ENCODE measurements around the gene TBC1D8. TPM values are rescaled to one million over a fixed set of nuclear protein-coding genes. Genes with fewer than 3 reads are reported as not detected.

TBC1D8 gene
- total RNA-seq, 2 donors from 2014 or later, result 16.1 to 37.3 TPM

GRCh38 chr2:100977511-100977910 lies 173.7 kb downstream of the TBC1D8 start:
- intact Hi-C loops (cut with DNase I, micrococcal nuclease), result no loop called here
- no peak for ATAC-seq

DNA sequence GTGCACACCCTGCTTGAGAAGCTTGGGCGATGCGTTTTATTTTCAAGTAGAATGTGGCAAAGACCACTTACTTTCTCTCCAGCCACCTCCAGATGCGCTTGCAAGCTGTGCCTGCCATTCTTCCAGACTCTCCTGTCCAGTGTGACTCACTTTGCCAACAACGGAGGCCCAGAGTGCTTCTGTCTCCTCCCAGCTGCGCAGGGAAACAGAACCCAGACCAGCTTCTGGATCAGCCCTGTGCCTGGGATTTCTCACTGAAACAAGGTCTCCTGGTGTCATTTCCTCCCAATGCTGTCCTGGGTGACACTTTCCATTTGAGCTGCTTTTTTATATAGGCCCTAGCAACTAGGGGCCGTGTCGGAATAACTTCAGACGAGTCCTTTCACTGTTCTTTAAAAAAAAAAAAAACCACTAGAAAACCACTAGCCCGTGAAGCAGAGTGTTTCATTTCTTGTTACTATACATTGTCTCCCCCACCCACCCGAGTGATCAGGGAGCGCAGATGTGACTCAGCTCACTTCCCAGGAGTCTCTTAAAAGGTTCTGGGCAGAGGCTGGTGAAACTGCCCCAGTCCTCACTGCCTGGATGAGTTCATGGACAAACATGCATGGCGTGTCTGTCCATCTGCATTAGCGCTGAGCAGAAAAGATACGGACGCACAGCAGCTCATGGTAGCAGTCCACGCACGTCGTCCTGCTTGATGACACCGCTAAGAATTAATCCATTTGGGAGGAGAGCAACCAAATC lies 174.4 kb downstream of the TBC1D8 start:
- DNase-seq (no peak), ATAC-seq (no peak)
- intact Hi-C loops (cut with DNase I, micrococcal nuclease), result no loop called here

More at GRCh38 chr2:100977511-100977910, 173.7 kb downstream of the TBC1D8 start:
- DNase-seq, result no peak

GRCh38 chr2:100976061-100976460 lies 175.1 kb downstream of the TBC1D8 start:
- no peak for DNase-seq
- intact Hi-C loops (cut with DNase I, micrococcal nuclease), result no loop called here
- no peak for ATAC-seq

GRCh38 chr2:100975521-100975785 lies 175.7 kb downstream of the TBC1D8 start:
- DNase-seq (no peak), ATAC-seq (no peak)
- intact Hi-C loops (cut with DNase I, micrococcal nuclease), result no loop called here

DNA sequence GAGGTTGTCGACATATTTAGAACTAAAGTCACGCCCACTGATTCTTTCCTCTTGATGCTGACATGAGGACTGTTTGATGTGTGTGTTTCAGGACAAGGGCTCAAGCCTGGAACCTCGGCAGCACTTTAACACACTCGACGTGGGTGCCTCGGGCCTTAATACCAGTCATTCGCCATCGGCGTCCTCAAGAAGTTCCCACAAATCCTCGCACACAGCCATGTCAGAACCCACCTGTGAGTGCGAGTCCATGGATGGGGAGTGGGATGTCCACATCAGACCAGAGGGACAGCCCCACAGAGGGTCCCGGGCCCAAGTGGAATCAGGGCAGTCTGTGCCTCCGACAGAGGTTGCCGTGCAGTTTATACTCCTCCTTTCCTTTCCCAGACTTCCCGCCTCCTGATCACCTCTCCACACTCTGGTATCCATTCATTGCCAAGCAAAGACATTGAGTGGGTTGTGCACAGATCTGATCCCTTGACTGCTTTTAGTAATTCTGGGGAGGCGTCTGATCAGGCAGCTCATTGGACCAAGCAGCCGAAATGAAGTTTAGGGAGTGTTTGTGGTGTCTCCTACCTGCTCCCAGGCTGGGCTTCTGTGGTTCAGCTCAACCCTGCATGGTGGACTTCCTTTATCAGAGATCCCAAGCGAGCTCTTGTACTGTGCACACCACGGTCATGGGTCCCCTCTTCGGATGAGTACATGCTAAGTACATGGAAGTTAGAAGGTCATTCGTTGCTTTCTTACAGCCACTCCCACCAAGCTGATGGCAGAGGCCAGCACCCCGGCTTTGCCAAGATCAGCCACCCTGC lies 176.3 kb downstream of the TBC1D8 start:
- DNase-seq, result no peak
- intact Hi-C loops (cut with DNase I, micrococcal nuclease), result no loop called here

GRCh38 chr2:100972452-100972851 lies 178.7 kb downstream of the TBC1D8 start:
- DNase-seq, result no peak
- intact Hi-C loops (cut with DNase I, micrococcal nuclease), result no loop called here
- ATAC-seq, result no peak

More for the DNA sequence above, 176.3 kb downstream of the TBC1D8 start:
- ATAC-seq, result no peak

GRCh38 chr2:100971221-100971620 lies 180.0 kb downstream of the TBC1D8 start:
- ATAC-seq (no peak), DNase-seq (no peak)
- intact Hi-C loops (cut with DNase I, micrococcal nuclease), result no loop called here

DNA sequence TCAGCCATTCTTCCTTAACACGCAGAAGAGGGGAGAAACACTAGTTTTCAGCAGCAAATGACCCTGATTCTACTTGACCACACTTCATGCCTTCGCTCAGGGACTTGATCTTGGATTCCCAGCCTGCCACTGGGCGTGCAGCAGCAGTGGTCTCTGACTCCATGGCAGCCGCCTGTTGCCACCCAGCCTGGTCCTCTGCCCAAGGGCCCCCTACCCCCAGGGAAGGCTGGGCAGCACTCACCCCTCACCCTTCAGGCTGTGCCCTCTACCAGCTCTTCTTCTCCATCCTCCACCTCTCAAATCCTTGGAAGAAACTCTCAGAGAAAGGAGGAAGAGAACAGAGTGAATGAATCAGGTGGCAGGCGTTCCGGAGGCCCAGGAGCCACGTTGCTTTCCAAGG lies 181.2 kb downstream of the TBC1D8 start:
- intact Hi-C loops (cut with DNase I, micrococcal nuclease), result no loop called here
- DNase-seq, result no peak
- ATAC-seq, result no peak

- intact Hi-C loops (cut with DNase I, micrococcal nuclease), result no loop called here
- no peak for ATAC-seq
- no peak for DNase-seq
Measured at GRCh38 chr2:100968146-100969145, 182.7 kb downstream of the TBC1D8 start.

DNA sequence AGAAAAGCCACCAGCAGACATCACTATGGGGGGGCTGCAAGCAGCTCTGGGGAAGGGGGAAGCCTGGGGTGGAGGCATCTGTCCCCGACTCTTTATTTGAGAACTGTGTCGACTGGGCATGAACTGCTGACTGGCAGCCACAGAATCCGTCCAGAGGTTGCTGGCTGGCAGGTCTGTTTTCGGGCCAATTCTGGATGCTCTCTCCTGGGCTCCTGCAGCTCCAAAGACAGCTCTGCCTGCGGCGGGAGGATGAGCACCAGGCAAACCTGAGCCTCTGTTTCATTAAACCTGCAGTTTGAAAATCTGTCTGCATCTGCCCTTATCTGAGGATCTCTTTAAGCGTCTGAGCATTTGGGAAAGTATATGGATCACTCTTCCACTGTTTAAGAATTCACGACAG lies 183.5 kb downstream of the TBC1D8 start:
- DNase-seq (no peak), ATAC-seq (no peak)
- intact Hi-C loops (cut with DNase I, micrococcal nuclease), result no loop called here

GRCh38 chr2:100965596-100965995 lies 185.6 kb downstream of the TBC1D8 start:
- DNase-seq, result no peak
- intact Hi-C loops (cut with DNase I, micrococcal nuclease), result no loop called here
- ATAC-seq, result no peak

DNA sequence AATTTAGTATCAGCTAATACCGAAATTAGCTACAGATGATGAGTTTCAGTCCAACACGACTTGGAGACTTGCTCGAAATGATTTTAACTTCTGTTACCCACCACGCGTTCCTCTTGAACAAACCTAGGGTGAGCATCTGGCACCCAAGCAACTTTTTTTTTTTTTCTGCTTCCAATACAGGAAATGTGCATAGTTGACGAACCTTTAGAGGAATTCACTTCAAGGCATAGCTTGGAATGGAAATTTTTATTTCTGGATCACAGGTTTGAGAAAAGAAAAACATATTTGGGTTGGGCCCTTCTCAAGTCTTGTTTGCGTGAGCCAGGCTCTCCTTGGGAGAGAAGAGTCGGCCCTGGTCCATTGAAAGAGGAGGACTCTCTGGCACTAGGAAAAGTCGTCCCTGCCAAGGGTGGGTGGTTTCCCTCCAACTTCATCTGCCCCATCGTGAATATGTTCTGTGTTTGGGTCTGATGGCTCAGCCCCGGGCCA lies 186.5 kb downstream of the TBC1D8 start:
- DNase-seq (no peak), ATAC-seq (no peak)
- intact Hi-C loops (cut with DNase I, micrococcal nuclease), result no loop called here

- ATAC-seq (no peak), DNase-seq (no peak)
- intact Hi-C loops (cut with DNase I, micrococcal nuclease), result no loop called here
Measured at GRCh38 chr2:100964222-100964621, 187.0 kb downstream of the TBC1D8 start.

DNA sequence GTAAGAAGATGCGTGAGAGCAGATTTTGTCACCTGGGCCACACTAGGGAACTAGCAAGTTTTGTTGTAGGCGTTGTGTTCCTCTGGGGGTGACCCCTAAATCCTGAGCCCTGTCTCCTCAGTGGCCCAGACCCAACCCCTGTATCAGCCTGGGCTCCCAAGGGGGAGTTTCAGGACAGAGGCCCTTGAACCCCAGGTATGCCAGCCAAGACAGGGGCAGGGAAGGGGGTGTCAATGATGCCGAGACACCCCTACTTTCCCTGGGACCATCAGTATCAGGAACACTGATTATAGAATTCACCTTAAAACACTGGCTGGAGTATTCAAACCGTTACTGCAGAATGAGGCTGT lies 188.2 kb downstream of the TBC1D8 start:
- ATAC-seq (no peak), DNase-seq (no peak)
- intact Hi-C loops (cut with DNase I, micrococcal nuclease), result no loop called here

DNA sequence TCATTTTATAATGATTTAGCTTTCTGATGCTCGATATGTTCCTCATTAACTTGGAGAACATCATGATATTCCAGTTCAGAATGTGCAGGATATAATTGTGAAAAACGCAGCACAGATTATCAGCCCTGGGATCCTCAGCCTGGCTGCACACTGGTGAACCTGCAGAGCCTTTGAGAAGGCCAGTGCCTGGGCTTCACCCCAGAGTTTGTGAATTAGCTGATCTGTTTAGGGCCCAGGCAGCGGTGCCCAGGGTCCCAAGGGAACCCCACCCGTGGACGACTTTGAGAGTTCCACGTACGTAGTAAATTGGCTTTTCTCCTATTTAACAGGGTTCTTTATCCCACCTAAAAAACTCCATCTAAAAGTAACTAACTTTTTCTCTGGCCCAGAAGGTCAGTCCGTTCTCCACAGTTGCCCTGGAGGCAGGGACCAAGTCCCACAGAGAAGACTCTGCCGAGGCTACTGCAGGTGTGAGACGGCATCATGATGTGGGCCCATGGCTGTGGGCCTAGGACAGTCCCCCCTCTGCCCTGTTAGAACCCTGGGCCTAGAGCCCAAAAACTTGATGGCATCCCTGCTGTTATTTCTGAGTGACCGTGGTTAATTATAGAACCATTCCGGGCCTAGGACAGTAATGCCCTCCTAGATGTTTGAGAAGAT lies 188.7 kb downstream of the TBC1D8 start:
- ATAC-seq (no peak), DNase-seq (no peak)
- intact Hi-C loops (cut with DNase I, micrococcal nuclease), result no loop called here

DNA sequence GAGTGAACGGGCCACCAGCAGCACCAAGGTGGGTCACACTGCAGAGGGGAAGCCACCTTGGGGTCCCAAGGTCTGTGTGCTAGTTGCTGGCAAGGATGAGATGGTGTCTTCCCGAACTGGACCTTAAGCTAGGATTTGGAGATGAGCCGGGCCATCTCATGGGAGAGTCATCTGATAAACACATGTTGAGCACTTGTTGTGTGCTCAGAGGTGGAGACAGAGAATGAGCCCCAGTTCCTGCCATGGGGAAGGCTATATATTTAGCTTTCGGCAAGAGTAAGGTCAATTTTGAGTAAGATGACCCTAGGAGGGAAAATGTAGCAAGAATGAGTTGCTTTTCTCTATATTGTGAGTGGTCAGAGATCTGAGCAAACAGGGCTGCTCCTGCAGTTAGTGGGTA lies 190.5 kb downstream of the TBC1D8 start:
- no peak for DNase-seq
- no peak for ATAC-seq
- intact Hi-C loops (cut with DNase I, micrococcal nuclease), result no loop called here

- ATAC-seq (no peak), DNase-seq (no peak)
Measured at GRCh38 chr2:100959225-100959880, 191.8 kb downstream of the TBC1D8 start.

GRCh38 chr2:100957996-100958653 lies 193.1 kb downstream of the TBC1D8 start:
- ATAC-seq, result no peak
- no peak for DNase-seq
- intact Hi-C loops (cut with DNase I, micrococcal nuclease), result no loop called here

More at GRCh38 chr2:100959225-100959880, 191.8 kb downstream of the TBC1D8 start:
- intact Hi-C loops (cut with DNase I, micrococcal nuclease), result no loop called here
